Right lobe of liver (tissue), 6 donors: Measurements from ENCODE around the gene ABCC3. TPM values are rescaled to one million over a fixed set of nuclear protein-coding genes. Genes with fewer than 3 reads are reported as not detected.

Experiments
- ATAC-seq, 4 donors: fragments of 200-7000 bp; cut with Tn5 transposase; one replicate each; pipeline ENCODE4 v1.9.1; 2020; ENCODE audit warnings: mild to moderate bottlenecking in 4 of 4, moderate library complexity in 4 of 4
- DNase-seq, 3 donors: peaks; one replicate each; pipeline ENCODE4 v3.0.0-alpha.2; 2020
- H3K27ac ChIP-seq, 3 donors: fragments of 200-600 bp; one replicate each; pipeline ENCODE4 v1.8.0; 2022
- H3K27me3 ChIP-seq, 2 donors: fragments of 200-600 bp; one replicate each; pipeline ENCODE4 v1.8.0; 2022
- H3K36me3 ChIP-seq, 4 donors: fragments of 200-600 bp; sonication (generic) in 1 of 4; one replicate each; pipeline versions ENCODE4 v1.5.1 to v1.8.0; 2017 to 2022; ENCODE audit warnings: control low read depth in 1 of 4
- H3K4me1 ChIP-seq, 4 donors: fragments of 200-600 bp; sonication (generic) in 1 of 4; one replicate each; pipeline versions ENCODE4 v1.5.1 to v1.8.0; 2017 to 2022; ENCODE audit warnings: control low read depth in 1 of 4
- H3K4me3 ChIP-seq, 3 donors: fragments of 200-600 bp; one replicate each; pipeline ENCODE4 v1.8.0; 2022
- H3K9me3 ChIP-seq, 4 donors: fragments of 200-600 bp; sonication (generic) in 1 of 4; one replicate each; pipeline versions ENCODE4 v1.5.1 to v1.8.0; 2017 to 2022; ENCODE audit warnings: control low read depth in 1 of 4
- CTCF ChIP-seq, 4 donors: fragments of 200-600 bp in 3 of 4; fragments of 450-650 bp in 1 of 4; IDR thresholded peaks; one replicate each; pipeline versions ENCODE4 v1.5.1 to v1.8.0; 2016 to 2022; ENCODE audit warnings: antibody characterized with exemption in 4 of 4, mild to moderate bottlenecking in 2 of 4
- POLR2A ChIP-seq: fragments of 450-650 bp; IDR thresholded peaks from one replicate; pipeline ENCODE4 v1.6.1; 2017; ENCODE audit warnings: antibody characterized with exemption, mild to moderate bottlenecking
- WGBS: methylation state at CpG from one replicate; pipeline ENCODE4 v1.1.6; 2018; ENCODE audit warnings: low coverage, low lambda C conversion rate; ENCODE audit not compliant: insufficient coverage; ENCODE audit errors: missing lambda C conversion rate; 5-methylcytosine and 5-hydroxymethylcytosine counted together
- intact Hi-C, 2 donors: fragments of 100-400 bp; cut with DNase I; formaldehyde crosslinking; loops; one replicate each; pipeline versions ENCODE4 v1.11.2 to v1.14.1; 2022
- total RNA-seq, 6 experiments: library from RNA; depleted of rRNA in 2 of 6; stranded (reverse); fragments of >200 nt in 2 of 6; fragmentation: NEBNext Ultra II Directional in 3 of 6; extraction: Animal tissue kit (Norgen Biotek cat#: 25700) in 3 of 6; gene quantifications; one replicate each; pipeline versions ENCODE4 v1.1.0 to v1.2.4, GENCODE V29; 2016 to 2023
- donor health status: DM: no; HTN: yes; CAD: no.
- donor health status: DM: no; HTN: no; CAD: no.
- donor health status: DM: no; HTN: no; CAD: no.
- donor health status: DM: no; HTN: yes; CAD: no.
- donor health status: DM: no; HTN: yes; CAD: no.

ABCC3 gene
- total RNA-seq, 6 experiments from 2014 or later = 146 to 286 (median 178) TPM

GRCh38 chr17:50618300-50618699, 16.4 kb upstream of the ABCC3 start:
- ATAC-seq (no peak), DNase-seq (no peak)
- no peaks in the 10 kb centered on the region for H3K9me3 ChIP-seq
- no peaks in the 10 kb centered on the region for H3K27me3 ChIP-seq
- TF ChIP-seq CTCF (IDR thresholded peaks at IDR 0.05) (no peak), POLR2A (no peak)
- no peaks in the 10 kb centered on the region for H3K36me3 ChIP-seq
- no peak overlapping the region for H3K27ac ChIP-seq
- no peak overlapping the region for H3K4me3 ChIP-seq
- no peaks in the 10 kb centered on the region for H3K4me1 ChIP-seq
- intact Hi-C loops = loop anchor here (5.0 kb wide), 2 partner anchors 51 to 66 kb away; no protein-coding TSS in a partner anchor
- 100% methylated on average over 1 of the region's 4 CpGs for WGBS

GRCh38 chr17:50618941-50619340, 15.7 kb upstream of the ABCC3 start:
- no peaks in the 10 kb centered on the region for H3K27me3 ChIP-seq
- H3K36me3 ChIP-seq = no peaks in the 10 kb centered on the region
- no peaks in the 10 kb centered on the region for H3K4me1 ChIP-seq
- intact Hi-C loops = loop anchor here (5.0 kb wide), 2 partner anchors 52 to 67 kb away; no protein-coding TSS in a partner anchor
- H3K9me3 ChIP-seq = no peaks in the 10 kb centered on the region
- no peak overlapping the region for H3K4me3 ChIP-seq
- ATAC-seq (peak in 1 of 4 donors; percentile 24), DNase-seq (no peak)
- TF ChIP-seq CTCF (IDR thresholded peaks at IDR 0.05) = no peak
- no peak for TF ChIP-seq POLR2A
- 29% methylated on average over 1 of the region's 11 CpGs for WGBS
- no peak overlapping the region for H3K27ac ChIP-seq

- H3K4me3 ChIP-seq = no peak overlapping the region
- no peaks in the 10 kb centered on the region for H3K27me3 ChIP-seq
- DNase-seq (no peak), ATAC-seq (no peak)
- 82% methylated on average over 4 of the region's 7 CpGs for WGBS
- TF ChIP-seq CTCF (IDR thresholded peaks at IDR 0.05) (no peak), POLR2A (no peak)
- H3K4me1 ChIP-seq = no peaks in the 10 kb centered on the region
- no peaks in the 10 kb centered on the region for H3K9me3 ChIP-seq
- no peak overlapping the region for H3K27ac ChIP-seq
- intact Hi-C loops = loop anchor here (5.0 kb wide), 2 partner anchors 52 to 67 kb away; no protein-coding TSS in a partner anchor
- no peaks in the 10 kb centered on the region for H3K36me3 ChIP-seq
Observed at GRCh38 chr17:50619489-50619888, 15.2 kb upstream of the ABCC3 start.

GRCh38 chr17:50620237-50620636, 14.4 kb upstream of the ABCC3 start:
- 60% methylated on average over 3 of the region's 5 CpGs for whole genome bisulfite sequencing
- TF ChIP-seq CTCF (IDR thresholded peaks at IDR 0.05) (no peak), POLR2A (no peak)

GRCh38 chr17:50620858-50621257, 13.8 kb upstream of the ABCC3 start:
- no peak overlapping the region for H3K27ac ChIP-seq
- ATAC-seq (no peak), DNase-seq (no peak)
- H3K9me3 ChIP-seq = no peaks in the 10 kb centered on the region
- H3K36me3 ChIP-seq = no peaks in the 10 kb centered on the region
- no peaks in the 10 kb centered on the region for H3K4me1 ChIP-seq
- 50% methylated on average over 9 of the region's 17 CpGs for WGBS
- no peak for TF ChIP-seq CTCF (IDR thresholded peaks at IDR 0.05)
- no peak for TF ChIP-seq POLR2A
- no peak overlapping the region for H3K4me3 ChIP-seq
- intact Hi-C loops = loop anchor here in 1 of 2 donors (5.0 kb wide), 1 partner anchor 69 kb away; no protein-coding TSS in a partner anchor
- H3K27me3 ChIP-seq = no peaks in the 10 kb centered on the region

More at GRCh38 chr17:50620237-50620636, 14.4 kb upstream of the ABCC3 start:
- Histone ChIP-seq H3K9me3 (no peaks in the 10 kb centered on the region), H3K27ac (no peak overlapping the region), H3K36me3 (no peaks in the 10 kb centered on the region), H3K4me1 (no peaks in the 10 kb centered on the region), H3K27me3 (no peaks in the 10 kb centered on the region), H3K4me3 (no peak overlapping the region)
- DNase-seq = no peak
- ATAC-seq = no peak
- intact Hi-C loops = loop anchor here in 1 of 2 donors (5.0 kb wide), 1 partner anchor 68 kb away; no protein-coding TSS in a partner anchor
